ENCODE results near the gene HYLS1.

The HYLS1 gene, protein sequence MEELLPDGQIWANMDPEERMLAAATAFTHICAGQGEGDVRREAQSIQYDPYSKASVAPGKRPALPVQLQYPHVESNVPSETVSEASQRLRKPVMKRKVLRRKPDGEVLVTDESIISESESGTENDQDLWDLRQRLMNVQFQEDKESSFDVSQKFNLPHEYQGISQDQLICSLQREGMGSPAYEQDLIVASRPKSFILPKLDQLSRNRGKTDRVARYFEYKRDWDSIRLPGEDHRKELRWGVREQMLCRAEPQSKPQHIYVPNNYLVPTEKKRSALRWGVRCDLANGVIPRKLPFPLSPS

DNA sequence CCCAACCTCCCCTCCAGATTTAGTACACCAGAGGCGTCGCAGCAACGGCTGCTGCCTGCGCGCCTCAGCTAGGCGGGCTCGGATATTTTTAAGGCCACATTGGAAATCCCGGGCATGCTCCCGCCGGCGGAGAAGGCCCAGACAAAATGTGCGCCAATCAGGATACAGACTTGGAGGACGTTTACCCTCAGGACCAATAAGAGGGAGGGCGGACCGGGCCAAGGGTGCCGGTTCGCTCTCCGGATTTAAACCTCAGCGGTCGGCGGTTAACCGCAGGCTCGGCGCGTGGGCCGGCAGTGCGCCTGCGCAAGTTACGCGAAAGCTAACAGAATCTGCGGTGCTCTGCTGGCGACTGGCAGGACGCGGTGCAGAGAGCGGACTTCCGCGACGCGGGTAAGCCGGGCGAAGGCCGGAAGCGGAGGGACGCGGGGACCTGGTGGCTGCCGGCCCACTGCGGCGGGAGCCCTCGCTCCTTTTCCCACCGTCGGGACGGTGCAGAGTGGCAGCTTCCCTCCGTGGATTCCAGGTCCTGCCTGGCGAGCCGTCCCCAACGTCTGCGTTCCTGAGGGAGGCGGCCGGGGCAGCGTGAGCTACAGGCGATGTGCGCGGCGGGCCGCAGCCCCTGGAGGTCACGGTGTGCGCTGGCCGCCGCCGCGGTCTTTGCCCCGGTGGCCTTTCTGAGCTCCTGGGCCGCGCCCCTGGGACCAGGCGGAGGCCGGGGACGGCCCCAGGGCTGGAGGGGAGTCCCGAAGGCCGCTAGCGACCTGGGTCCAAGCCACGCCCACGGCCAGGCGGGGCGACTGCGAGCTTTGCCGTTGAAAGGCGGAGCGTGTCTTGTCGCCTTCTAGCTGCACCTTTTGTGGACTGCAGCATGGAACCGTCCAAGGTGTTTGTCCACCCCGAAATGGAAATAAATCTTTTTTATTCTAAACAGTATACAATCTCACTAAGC is at the start of gene HYLS1:
Gene HYLS1 (plus strand): TSS at position 296 of the 952 bp plus-strand sequence. CDS start 11,701 bp downstream, outside the sequence.
- TF ChIP-seq PPARA (CRISPR knock-in tag; IDR thresholded peaks at IDR 0.05; ENCODE audit: borderline replicate concordance) (no peak), TCF4 (CRISPR knock-in tag; IDR thresholded peaks at IDR 0.05; ENCODE audit: borderline replicate concordance) (no peak), CSDC2 (CRISPR knock-in tag; IDR thresholded peaks at IDR 0.05) (no peak), ZNF565 (CRISPR knock-in tag; conservative IDR thresholded peaks at IDR 0.05; ENCODE audit: low read depth) (no peak), SNAI2 (CRISPR knock-in tag; IDR thresholded peaks at IDR 0.05) (no peak), ZNF8 (CRISPR knock-in tag; IDR thresholded peaks at IDR 0.05) (no peak), ZNF70 (CRISPR knock-in tag; IDR thresholded peaks at IDR 0.05) (no peak), ZFP3 (CRISPR knock-in tag; IDR thresholded peaks at IDR 0.05) (peak; percentile 43; the same call in 1 of the 2 replicates), ESRRG (CRISPR knock-in tag; IDR thresholded peaks at IDR 0.05) (no peak), ZC3H10 (CRISPR knock-in tag; IDR thresholded peaks at IDR 0.05) (no peak), GLIS3 (CRISPR knock-in tag; IDR thresholded peaks at IDR 0.05) (no peak), ZFP30 (CRISPR knock-in tag; IDR thresholded peaks at IDR 0.05) (no peak)
- TF ChIP-seq, protein P1, sequence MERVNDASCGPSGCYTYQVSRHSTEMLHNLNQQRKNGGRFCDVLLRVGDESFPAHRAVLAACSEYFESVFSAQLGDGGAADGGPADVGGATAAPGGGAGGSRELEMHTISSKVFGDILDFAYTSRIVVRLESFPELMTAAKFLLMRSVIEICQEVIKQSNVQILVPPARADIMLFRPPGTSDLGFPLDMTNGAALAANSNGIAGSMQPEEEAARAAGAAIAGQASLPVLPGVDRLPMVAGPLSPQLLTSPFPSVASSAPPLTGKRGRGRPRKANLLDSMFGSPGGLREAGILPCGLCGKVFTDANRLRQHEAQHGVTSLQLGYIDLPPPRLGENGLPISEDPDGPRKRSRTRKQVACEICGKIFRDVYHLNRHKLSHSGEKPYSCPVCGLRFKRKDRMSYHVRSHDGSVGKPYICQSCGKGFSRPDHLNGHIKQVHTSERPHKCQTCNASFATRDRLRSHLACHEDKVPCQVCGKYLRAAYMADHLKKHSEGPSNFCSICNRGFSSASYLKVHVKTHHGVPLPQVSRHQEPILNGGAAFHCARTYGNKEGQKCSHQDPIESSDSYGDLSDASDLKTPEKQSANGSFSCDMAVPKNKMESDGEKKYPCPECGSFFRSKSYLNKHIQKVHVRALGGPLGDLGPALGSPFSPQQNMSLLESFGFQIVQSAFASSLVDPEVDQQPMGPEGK (CRISPR knock-in tag; IDR thresholded peaks at IDR 0.05; ENCODE audit: borderline replicate concordance), result no peak
- TF ChIP-seq, protein P2, sequence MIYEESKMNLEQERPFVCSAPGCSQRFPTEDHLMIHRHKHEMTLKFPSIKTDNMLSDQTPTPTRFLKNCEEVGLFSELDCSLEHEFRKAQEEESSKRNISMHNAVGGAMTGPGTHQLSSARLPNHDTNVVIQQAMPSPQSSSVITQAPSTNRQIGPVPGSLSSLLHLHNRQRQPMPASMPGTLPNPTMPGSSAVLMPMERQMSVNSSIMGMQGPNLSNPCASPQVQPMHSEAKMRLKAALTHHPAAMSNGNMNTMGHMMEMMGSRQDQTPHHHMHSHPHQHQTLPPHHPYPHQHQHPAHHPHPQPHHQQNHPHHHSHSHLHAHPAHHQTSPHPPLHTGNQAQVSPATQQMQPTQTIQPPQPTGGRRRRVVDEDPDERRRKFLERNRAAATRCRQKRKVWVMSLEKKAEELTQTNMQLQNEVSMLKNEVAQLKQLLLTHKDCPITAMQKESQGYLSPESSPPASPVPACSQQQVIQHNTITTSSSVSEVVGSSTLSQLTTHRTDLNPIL (CRISPR knock-in tag; IDR thresholded peaks at IDR 0.05; ENCODE audit: low read depth), result no peak
- TF ChIP-seq, protein P3, sequence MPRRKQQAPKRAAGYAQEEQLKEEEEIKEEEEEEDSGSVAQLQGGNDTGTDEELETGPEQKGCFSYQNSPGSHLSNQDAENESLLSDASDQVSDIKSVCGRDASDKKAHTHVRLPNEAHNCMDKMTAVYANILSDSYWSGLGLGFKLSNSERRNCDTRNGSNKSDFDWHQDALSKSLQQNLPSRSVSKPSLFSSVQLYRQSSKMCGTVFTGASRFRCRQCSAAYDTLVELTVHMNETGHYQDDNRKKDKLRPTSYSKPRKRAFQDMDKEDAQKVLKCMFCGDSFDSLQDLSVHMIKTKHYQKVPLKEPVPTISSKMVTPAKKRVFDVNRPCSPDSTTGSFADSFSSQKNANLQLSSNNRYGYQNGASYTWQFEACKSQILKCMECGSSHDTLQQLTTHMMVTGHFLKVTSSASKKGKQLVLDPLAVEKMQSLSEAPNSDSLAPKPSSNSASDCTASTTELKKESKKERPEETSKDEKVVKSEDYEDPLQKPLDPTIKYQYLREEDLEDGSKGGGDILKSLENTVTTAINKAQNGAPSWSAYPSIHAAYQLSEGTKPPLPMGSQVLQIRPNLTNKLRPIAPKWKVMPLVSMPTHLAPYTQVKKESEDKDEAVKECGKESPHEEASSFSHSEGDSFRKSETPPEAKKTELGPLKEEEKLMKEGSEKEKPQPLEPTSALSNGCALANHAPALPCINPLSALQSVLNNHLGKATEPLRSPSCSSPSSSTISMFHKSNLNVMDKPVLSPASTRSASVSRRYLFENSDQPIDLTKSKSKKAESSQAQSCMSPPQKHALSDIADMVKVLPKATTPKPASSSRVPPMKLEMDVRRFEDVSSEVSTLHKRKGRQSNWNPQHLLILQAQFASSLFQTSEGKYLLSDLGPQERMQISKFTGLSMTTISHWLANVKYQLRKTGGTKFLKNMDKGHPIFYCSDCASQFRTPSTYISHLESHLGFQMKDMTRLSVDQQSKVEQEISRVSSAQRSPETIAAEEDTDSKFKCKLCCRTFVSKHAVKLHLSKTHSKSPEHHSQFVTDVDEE (CRISPR knock-in tag; IDR thresholded peaks at IDR 0.05), result 0 out of 2 replicates have a peak, but pooled peaks have one; percentile 18
- TF ChIP-seq, protein P4, sequence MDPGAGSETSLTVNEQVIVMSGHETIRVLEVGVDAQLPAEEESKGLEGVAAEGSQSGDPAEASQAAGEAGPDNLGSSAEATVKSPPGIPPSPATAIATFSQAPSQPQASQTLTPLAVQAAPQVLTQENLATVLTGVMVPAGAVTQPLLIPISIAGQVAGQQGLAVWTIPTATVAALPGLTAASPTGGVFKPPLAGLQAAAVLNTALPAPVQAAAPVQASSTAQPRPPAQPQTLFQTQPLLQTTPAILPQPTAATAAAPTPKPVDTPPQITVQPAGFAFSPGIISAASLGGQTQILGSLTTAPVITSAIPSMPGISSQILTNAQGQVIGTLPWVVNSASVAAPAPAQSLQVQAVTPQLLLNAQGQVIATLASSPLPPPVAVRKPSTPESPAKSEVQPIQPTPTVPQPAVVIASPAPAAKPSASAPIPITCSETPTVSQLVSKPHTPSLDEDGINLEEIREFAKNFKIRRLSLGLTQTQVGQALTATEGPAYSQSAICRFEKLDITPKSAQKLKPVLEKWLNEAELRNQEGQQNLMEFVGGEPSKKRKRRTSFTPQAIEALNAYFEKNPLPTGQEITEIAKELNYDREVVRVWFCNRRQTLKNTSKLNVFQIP (CRISPR knock-in tag; IDR thresholded peaks at IDR 0.05; ENCODE audit: borderline replicate concordance, low read depth), result no peak
- TF ChIP-seq, protein P5, sequence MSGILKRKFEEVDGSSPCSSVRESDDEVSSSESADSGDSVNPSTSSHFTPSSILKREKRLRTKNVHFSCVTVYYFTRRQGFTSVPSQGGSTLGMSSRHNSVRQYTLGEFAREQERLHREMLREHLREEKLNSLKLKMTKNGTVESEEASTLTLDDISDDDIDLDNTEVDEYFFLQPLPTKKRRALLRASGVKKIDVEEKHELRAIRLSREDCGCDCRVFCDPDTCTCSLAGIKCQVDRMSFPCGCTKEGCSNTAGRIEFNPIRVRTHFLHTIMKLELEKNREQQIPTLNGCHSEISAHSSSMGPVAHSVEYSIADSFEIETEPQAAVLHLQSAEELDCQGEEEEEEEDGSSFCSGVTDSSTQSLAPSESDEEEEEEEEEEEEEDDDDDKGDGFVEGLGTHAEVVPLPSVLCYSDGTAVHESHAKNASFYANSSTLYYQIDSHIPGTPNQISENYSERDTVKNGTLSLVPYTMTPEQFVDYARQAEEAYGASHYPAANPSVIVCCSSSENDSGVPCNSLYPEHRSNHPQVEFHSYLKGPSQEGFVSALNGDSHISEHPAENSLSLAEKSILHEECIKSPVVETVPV (CRISPR knock-in tag; IDR thresholded peaks at IDR 0.05), result no peak
- ATAC-seq, result peak; percentile 92

DNA sequence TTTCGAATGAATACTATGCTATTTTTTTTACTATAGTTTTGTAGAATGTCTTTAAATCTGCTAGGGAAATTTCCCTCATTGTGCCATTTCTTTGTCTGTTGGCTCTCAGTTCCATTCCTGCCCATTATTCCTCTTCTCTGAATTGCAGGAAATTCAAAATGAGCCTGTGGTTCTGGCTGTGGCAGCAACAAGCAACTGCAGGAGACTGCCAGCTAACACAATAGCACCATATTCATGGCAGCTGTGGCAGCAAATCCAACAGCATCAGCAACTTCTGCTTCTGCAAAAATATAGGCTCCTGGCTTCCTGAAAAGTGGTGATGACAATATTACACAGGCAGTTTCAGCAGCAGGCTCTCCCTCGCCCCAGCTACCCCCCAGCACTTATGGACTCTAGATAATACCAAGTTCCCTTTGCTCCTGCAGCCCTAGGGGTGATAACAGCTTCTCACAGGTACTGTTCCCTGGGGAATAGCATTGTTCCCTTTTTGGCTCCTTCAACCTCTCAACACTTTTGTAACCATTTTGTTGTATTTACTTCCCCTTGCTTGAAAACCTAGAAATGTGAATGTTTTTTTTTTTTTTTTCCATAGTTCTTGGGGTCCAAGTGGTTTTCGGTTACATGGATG is 45.0 kb upstream of the HYLS1 start:
- ATAC-seq, result no peak
- TF ChIP-seq, protein P3 (CRISPR knock-in tag; IDR thresholded peaks at IDR 0.05), result no peak
- TF ChIP-seq, protein P1 (CRISPR knock-in tag; IDR thresholded peaks at IDR 0.05; ENCODE audit: borderline replicate concordance), result no peak

Measured in SK-N-SH treated with all-trans-retinoic acid at 6 μM for 48 hours (cell line).